HG03045 (cell line): Measurements from ENCODE around the gene CORO1A.
A peak's percentile ranks its signal among the peaks of the same experiment; 100 is the strongest.
"Not testable (repeated sequence)": the region's sequence is repeated elsewhere in the genome, so short reads cannot be mapped to it uniquely, and the experiment has no call there.

ENCODE experiments used
- ATAC-seq: cut with Tn5 transposase; IDR thresholded peaks from one replicate; pipeline ENCODE4 v1.9.1; 2021; ENCODE audit warnings: mild to moderate bottlenecking, moderate library complexity; ENCODE audit not compliant: unreplicated experiment

Gene CORO1A

GRCh38 chr16:30169416-30169815 lies 14.0 kb upstream of the CORO1A start:
- ATAC-seq = not testable (repeated sequence)

DNA sequence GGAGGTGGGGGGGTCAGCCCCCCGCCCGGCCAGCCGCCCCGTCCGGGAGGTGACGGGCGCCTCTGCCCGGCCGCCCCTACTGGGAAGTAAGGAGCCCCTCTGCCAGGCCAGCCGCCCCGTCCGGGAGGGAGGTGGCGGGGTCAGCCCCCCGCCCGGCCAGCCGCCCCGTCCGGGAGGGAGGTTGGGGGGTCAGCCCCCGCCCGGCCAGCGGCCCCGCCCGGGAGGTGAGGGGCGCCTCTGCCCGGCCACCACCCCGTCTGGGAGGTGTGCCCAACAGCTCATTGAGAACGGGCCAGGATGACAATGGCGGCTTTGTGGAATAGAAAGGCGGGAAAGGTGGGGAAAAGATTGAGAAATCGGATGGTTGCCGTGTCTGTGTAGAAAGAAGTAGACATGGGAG lies 13.3 kb upstream of the CORO1A start:
- not testable (repeated sequence) for ATAC-seq

GRCh38 chr16:30173054-30173453 lies 10.3 kb upstream of the CORO1A start:
- ATAC-seq = no peak

DNA sequence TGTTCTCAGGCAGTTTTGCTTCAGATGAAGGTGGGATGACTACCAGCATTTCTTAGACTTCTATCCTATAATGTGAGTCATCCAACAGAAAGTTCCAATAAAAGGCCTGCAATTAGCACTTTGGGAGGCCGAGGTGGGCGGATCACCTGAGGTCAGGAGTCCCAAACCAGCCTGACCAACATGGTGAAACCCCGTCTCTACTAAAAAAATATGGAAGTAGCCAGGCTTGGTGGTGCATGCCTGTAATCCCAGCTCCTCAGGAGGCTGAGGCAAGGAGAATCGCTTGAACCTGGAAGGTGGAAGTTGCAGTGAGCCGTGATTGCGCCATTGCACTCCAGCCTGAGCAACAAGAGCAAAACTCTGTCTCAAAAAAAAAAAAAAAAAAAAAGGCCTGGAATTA lies 6.5 kb upstream of the CORO1A start:
- ATAC-seq = not testable (repeated sequence)

DNA sequence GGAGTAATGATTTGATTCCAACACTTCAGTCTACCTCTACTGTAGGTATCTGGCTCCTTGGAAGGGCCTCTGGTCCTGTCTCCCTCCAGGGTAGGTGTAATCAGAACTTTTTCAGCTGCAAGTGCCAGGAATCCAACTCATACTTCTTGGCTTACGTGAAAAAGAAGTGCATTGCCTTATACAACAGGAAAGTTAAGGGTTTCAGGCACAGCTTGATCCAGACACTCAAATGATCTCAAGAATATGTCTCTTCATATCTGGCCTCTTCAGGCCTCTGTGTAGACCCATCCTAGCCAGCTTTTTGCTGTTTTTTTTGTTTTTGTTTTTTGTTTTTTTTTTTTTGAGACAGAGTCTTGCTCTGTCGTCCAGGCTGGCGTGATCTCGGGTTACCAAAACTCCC lies 4.2 kb upstream of the CORO1A start:
- ATAC-seq = no peak

- no peak for ATAC-seq
Measured at GRCh38 chr16:30179931-30180330, 3.5 kb upstream of the CORO1A start.

DNA sequence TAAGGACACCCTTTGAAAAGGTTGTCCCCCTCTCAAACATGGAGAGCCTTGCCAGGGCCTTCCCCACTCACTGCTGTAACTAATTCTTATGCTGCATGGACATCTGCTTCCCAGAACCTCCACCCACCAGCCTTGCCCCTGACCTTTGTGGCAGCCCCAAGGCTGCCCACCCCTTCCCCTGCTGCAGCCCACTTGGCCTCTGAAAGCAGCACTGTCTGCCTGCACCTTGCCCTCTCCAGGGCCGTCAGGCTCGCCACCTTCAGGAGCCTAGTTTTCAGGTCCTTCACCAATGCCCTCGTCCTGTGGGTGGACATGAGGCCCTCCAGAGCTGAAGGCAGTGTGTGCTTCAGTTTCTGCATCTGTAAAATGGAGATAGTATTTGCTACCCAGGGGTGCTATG lies 2.7 kb upstream of the CORO1A start:
- ATAC-seq = no peak

- peak; percentile 22 for ATAC-seq
Measured at GRCh38 chr16:30184096-30184890, 891 bp downstream of the CORO1A start.

DNA sequence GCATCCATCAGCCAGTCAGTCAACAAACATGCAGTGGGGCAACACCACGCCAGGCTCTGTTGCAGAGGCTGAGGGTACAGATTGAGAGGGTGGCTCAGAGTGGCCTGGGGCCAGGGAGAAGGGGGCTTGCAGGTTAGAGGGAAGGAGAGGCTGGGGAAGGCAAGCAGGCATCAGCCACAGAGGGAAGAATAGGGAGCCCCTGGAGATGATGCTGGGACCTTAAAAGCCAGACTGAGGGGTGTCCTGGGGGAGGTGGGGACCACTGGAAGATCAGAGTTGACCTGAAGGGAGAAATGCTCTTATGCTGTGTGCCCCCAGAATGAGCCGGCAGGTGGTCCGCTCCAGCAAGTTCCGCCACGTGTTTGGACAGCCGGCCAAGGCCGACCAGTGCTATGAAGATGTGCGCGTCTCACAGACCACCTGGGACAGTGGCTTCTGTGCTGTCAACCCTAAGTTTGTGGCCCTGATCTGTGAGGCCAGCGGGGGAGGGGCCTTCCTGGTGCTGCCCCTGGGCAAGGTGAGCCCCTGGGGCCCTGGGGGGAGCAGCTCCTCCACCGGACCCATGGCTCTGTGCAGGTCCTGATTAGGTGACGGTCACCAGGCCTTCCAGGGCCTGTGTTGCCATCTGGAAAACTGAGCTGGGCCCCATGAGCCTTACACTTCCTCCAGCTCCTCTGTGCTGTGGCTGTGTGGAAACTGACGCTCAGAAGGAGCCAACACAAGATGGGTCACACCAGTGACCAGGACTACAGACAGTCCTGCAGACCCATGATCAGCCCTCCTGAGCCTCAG lies 1.7 kb downstream of the CORO1A start:
- ATAC-seq = no peak

GRCh38 chr16:30185683-30186421 lies 2.5 kb downstream of the CORO1A start:
- no peak for ATAC-seq

DNA sequence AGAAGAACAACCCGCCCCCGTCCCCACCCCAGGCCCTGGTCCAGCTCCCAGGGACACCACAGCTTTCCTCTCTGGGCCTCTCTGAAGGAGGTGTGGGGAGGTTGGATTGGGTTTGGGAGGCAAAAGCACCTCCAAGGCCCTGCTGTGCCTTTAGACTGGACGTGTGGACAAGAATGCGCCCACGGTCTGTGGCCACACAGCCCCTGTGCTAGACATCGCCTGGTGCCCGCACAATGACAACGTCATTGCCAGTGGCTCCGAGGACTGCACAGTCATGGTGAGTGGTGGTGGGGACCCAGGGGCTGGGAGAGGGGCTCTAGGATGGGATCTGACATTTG lies 3.0 kb downstream of the CORO1A start:
- no peak for ATAC-seq

- no peak for ATAC-seq
Measured at GRCh38 chr16:30186782-30187555, 3.6 kb downstream of the CORO1A start.

GRCh38 chr16:30187556-30187865 lies 4.1 kb downstream of the CORO1A start:
- ATAC-seq = no peak

- no peak for ATAC-seq
Measured at GRCh38 chr16:30187971-30188561, 4.7 kb downstream of the CORO1A start.

DNA sequence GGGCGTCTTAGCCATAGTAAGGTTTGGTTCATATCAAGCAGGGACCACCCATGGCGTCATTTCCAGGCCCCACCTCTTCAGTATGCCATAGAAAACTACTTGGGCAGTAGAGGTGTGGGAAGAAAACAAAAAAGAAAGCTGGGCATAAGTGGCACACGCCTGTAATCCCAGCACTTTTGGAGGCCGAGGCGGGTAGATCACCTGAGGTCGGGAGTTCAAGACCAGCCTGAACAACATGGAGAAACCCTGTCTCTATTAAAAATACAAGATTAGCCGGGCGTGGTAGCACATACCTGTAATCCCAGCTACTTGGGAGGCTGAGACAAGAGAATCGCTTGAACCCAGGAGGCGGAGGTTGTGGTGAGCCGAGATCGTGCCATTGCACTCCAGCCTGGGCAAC lies 7.8 kb downstream of the CORO1A start:
- ATAC-seq = not testable (repeated sequence)

- ATAC-seq = peak; percentile 19
Measured at GRCh38 chr16:30193098-30193497, 9.7 kb downstream of the CORO1A start.

DNA sequence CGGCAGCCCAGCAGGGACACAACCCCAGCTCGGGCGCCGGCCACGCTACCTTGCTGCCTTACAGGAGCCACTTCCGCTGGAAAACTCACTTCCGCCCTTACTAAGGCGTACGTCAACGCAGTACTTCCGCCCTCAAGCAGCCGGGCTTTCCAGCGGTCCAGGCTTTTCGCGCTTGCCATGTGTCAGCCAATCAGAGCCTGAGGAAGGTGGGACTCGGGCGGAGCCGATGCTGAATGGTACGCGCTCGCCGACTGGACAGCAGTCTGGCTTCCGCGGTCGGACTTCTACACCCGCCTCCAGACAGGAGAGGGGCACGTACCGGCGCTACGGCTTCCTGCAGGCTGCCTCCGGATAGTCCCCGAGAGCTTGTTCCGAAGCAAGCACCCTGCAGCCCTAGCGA lies 10.2 kb downstream of the CORO1A start, which contains the start of the genes BOLA2B and SLX1A:
Gene BOLA2B (minus strand): TSS at position 52 of the 400 bp plus-strand sequence. CDS start 71 bp downstream, outside the sequence.
Gene SLX1A (plus strand): TSS at position 261 of the 400 bp plus-strand sequence. CDS start 210 bp downstream, outside the sequence.
- peak; percentile 84 for ATAC-seq

DNA sequence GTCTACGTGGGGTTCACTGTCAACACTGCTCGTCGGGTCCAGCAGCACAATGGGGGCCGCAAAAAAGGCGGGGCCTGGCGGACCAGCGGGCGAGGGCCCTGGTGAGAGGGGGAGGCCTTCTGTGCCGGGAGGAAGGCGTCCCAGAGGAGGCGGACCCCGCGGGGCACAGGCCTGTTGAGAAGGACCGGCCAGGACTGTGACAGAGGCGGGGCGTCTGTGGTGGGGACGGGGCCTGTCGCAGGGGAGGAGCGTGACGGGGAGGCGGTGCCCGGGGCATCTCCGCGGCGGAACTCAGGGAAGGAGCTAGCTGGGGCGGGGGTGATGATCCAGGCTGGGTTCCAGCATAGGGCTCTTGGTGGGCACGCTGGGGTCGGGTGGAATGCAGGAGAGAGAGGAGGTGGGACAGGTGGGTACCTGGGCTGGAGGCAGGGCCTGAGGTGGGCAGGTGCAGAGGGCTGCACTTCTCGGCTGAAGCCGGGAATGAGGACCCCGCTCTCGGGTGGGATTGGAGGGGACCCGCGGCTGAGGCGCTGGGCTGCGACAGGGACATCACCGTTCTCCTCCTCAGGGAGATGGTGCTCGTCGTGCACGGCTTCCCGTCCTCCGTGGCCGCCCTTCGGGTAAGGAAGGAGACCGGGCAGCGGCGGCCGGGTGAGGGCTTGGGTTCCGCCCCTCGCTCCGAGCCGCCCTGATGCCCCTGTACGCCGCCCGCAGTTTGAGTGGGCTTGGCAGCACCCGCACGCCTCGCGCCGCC lies 10.9 kb downstream of the CORO1A start:
- peak; percentile 62 for ATAC-seq

DNA sequence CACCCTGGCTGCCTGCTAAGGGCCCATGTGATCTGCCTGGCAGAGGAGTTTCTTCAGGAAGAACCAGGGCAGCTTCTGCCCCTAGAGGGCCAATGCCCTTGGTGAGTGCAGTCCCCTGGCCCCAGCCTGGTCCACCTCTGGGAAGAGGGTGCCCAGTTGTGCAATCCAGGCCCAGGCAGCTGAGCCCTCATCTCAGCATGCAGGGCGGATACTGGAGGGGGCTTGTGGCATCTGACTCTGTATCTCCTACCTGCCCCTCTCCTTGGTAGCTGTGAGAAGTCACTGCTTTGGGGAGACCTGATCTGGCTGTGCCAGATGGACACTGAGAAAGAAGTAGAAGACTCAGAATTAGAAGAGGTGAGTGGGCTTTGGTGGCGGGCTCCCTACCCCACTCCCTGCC lies 13.6 kb downstream of the CORO1A start:
- not testable (repeated sequence) for ATAC-seq

- not testable (repeated sequence) for ATAC-seq
Measured at GRCh38 chr16:30199049-30199448, 15.6 kb downstream of the CORO1A start, which contains the start of gene SULT1A3. SULT1A3 (plus strand) TSS chr16:30199255; CDS start chr16:30200729, 1,474 bp downstream.
